Ascending aorta (tissue), 2 donors: ENCODE measurements around the gene NPM1. TPM values are rescaled to one million over a fixed set of nuclear protein-coding genes. Genes with fewer than 3 reads are reported as not detected.
"Not testable (repeated sequence)": the region's sequence is repeated elsewhere in the genome, so short reads cannot be mapped to it uniquely, and the experiment has no call there.

Experiments used
- DNase-seq, 2 donors: peaks; one replicate each; pipeline ENCODE4 v3.0.0-alpha.2; 2019; ENCODE audit warnings: low spot score in 2 of 2
- H3K27ac ChIP-seq, 2 donors: fragments of 200-600 bp; sonication (generic); one replicate each; pipeline ENCODE4 v1.5.1; 2016 to 2017; ENCODE audit warnings: mild to moderate bottlenecking in 1 of 2
- H3K27me3 ChIP-seq: fragments of 200-600 bp; sonication (generic); one replicate; pipeline ENCODE4 v1.5.1; 2017
- H3K36me3 ChIP-seq, 2 donors: fragments of 200-600 bp; sonication (generic); one replicate each; pipeline ENCODE4 v1.5.1; 2016
- H3K4me1 ChIP-seq, 2 donors: fragments of 200-600 bp; sonication (generic); one replicate each; pipeline ENCODE4 v1.5.1; 2016 to 2017; ENCODE audit warnings: mild to moderate bottlenecking in 1 of 2
- H3K4me3 ChIP-seq, 2 donors: fragments of 200-600 bp; sonication (generic); one replicate each; pipeline ENCODE4 v1.5.1; 2016 to 2017; ENCODE audit warnings: mild to moderate bottlenecking in 1 of 2
- H3K9me3 ChIP-seq, 2 donors: fragments of 200-600 bp; sonication (generic); one replicate each; pipeline ENCODE4 v1.5.1; 2016
- intact Hi-C: fragments of 100-400 bp; cut with DNase I; formaldehyde crosslinking; loops from one replicate; pipeline ENCODE4 v1.15.1; 2023
- total RNA-seq: library from RNA; depleted of rRNA; stranded (reverse); fragments of >200 nt; gene quantifications from one replicate; pipeline ENCODE4 v1.1.0, GENCODE V29; 2016
- TF ChIP-seq, protein P1 (sequence below), 3 experiments: fragments of 200-600 bp in 2 of 3; fragments of 450-650 bp in 1 of 3; sonication (generic) in 2 of 3; IDR thresholded peaks; one replicate each; pipeline ENCODE4 v1.5.1; 2016 to 2019; ENCODE audit warnings: antibody characterized with exemption in 3 of 3, mild to moderate bottlenecking in 1 of 3, moderate library complexity in 1 of 3

Gene NPM1
- total RNA-seq, 1 donor from 2014 or later = 269 TPM

DNA sequence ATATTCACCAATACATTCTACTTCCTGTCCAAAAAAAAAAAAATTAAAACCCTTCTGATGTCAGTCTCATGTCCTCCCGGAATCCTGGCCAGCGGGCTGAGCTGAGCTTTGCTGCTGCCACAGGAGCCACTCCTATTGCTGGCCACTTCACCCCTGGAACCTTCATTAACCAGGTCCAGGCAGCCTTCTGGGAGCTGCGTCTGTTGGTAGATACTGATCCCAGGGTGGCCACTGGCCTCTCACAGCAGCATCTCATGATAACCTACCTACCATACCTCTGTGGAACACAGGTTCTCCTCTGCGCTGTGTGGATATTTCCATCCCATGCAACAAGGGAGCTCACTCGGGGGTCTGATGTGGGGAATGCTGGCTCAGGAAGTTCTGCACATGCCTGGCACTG lies 21.0 kb upstream of the NPM1 start:
- no peak overlapping the region for H3K4me3 ChIP-seq
- DNase-seq = no peak
- H3K27me3 ChIP-seq = no peaks in the 10 kb centered on the region
- intact Hi-C loops = no loop called here
- H3K4me1 ChIP-seq = no peaks in the 10 kb centered on the region
- H3K27ac ChIP-seq = no peak overlapping the region
- H3K36me3 ChIP-seq = no peaks in the 10 kb centered on the region
- TF ChIP-seq, protein P1, sequence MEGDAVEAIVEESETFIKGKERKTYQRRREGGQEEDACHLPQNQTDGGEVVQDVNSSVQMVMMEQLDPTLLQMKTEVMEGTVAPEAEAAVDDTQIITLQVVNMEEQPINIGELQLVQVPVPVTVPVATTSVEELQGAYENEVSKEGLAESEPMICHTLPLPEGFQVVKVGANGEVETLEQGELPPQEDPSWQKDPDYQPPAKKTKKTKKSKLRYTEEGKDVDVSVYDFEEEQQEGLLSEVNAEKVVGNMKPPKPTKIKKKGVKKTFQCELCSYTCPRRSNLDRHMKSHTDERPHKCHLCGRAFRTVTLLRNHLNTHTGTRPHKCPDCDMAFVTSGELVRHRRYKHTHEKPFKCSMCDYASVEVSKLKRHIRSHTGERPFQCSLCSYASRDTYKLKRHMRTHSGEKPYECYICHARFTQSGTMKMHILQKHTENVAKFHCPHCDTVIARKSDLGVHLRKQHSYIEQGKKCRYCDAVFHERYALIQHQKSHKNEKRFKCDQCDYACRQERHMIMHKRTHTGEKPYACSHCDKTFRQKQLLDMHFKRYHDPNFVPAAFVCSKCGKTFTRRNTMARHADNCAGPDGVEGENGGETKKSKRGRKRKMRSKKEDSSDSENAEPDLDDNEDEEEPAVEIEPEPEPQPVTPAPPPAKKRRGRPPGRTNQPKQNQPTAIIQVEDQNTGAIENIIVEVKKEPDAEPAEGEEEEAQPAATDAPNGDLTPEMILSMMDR (IDR thresholded peaks at IDR 0.05) = no peak
- H3K9me3 ChIP-seq = no peaks in the 10 kb centered on the region

DNA sequence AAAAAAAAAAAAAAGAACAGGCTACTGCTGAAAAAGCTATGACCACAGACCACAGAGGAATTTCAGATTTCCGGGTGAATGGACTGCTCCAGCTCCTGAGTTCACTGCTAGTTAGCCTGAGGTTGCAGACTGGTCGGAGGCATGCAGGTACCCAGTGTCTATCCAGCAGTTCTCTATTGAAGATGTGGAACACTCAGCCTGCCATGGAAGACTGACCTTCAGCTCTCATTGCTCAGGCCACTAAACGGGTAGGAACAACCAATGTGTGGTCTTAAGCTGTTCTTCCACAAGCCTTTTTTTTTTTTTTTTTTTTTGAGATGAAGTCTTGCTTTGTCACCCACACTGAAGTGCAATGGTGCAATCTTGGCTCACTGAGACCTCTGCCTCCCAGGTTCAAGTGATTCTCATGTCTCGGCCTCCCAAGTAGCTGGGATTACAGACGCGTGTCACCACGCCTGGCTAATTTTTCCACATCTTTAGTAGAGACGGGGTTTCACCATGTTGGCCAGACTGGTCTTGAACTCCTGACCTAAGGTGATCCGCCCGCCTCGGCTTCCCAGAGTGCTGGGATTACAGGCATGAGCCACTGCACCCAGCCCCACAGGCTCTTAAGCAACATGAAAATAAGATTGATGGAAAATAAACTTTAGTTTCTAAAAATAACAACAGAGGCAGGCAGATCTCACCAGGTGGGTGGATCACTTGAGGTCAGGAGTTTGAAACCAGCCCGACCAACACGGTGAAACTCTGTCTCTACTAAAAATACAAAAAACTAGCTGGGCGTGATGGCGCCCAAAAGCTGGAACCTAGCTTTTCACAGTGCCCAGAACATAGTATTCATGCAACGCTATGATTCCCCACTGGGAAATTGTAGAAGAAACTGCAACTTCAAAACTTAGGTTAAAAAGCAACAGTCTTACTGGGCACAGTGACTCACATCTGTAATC lies 20.0 kb upstream of the NPM1 start:
- Histone ChIP-seq H3K4me1 (no peaks in the 10 kb centered on the region), H3K27me3 (no peaks in the 10 kb centered on the region), H3K9me3 (no peaks in the 10 kb centered on the region), H3K36me3 (no peaks in the 10 kb centered on the region), H3K4me3 (no peak overlapping the region), H3K27ac (no peak overlapping the region)
- no peak for DNase-seq
- TF ChIP-seq, protein P1 (IDR thresholded peaks at IDR 0.05) = no peak
- intact Hi-C loops = no loop called here

GRCh38 chr5:171369056-171369455 lies 18.6 kb upstream of the NPM1 start:
- Histone ChIP-seq H3K27me3 (no peaks in the 10 kb centered on the region), H3K9me3 (no peaks in the 10 kb centered on the region)
- intact Hi-C loops = no loop called here

DNA sequence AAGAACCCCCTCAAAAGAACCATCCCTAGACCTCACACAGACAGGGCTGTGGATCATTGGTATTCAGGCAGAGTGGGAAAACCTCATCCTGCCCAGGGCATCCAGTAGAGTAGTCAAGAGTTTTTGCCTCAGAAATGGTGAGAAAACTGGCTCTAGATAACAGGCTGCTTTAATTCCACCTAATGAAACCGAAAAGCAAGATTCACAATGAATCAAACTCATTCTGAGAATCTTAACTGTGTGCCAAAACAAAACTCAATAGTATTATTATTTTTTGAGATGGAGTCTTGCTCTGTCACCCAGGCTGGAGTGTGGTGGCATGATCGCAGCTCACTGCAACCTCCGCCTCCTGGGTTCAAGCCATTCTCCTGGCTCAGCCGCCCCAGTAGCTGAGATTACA lies 17.8 kb upstream of the NPM1 start:
- H3K36me3 ChIP-seq = no peaks in the 10 kb centered on the region
- TF ChIP-seq, protein P1 (IDR thresholded peaks at IDR 0.05) = no peak
- no peaks in the 10 kb centered on the region for H3K27me3 ChIP-seq
- no peaks in the 10 kb centered on the region for H3K9me3 ChIP-seq
- no peaks in the 10 kb centered on the region for H3K4me1 ChIP-seq
- intact Hi-C loops = no loop called here
- DNase-seq = no peak
- no peak overlapping the region for H3K4me3 ChIP-seq
- H3K27ac ChIP-seq = no peak overlapping the region

More at GRCh38 chr5:171369056-171369455, 18.6 kb upstream of the NPM1 start:
- DNase-seq = no peak
- H3K36me3 ChIP-seq = no peaks in the 10 kb centered on the region
- TF ChIP-seq, protein P1 (IDR thresholded peaks at IDR 0.05) = no peak
- H3K4me1 ChIP-seq = no peaks in the 10 kb centered on the region
- no peak overlapping the region for H3K27ac ChIP-seq
- H3K4me3 ChIP-seq = no peak overlapping the region

- peak in 1 of 2 donors; percentile 19 for DNase-seq
- H3K4me1 ChIP-seq, intact Hi-C loops, H3K36me3 ChIP-seq, H3K9me3 ChIP-seq, H3K27ac ChIP-seq, H3K27me3 ChIP-seq, H3K4me3 ChIP-seq: not testable (repeated sequence)
Observed at GRCh38 chr5:171370881-171371280, 16.8 kb upstream of the NPM1 start.

- TF ChIP-seq, protein P1 (IDR thresholded peaks at IDR 0.05) = no peak
- no peaks in the 10 kb centered on the region for H3K4me1 ChIP-seq
- intact Hi-C loops = no loop called here
- DNase-seq = peak in 1 of 2 donors; percentile 38
- no peaks in the 10 kb centered on the region for H3K9me3 ChIP-seq
- no peak overlapping the region for H3K27ac ChIP-seq
- no peaks in the 10 kb centered on the region for H3K27me3 ChIP-seq
- no peaks in the 10 kb centered on the region for H3K36me3 ChIP-seq
- no peak overlapping the region for H3K4me3 ChIP-seq
Observed at GRCh38 chr5:171371326-171371725, 16.3 kb upstream of the NPM1 start.
